MM.1S (cell line): ENCODE data around the gene BPHL.

ENCODE experiments used
- DNase-seq: peaks from one replicate; pipeline ENCODE4 v3.0.0-alpha.2; 2015
- H2AFZ ChIP-seq: fragments of 300-600 bp; sonication (generic); 2 replicates; pipeline ENCODE4 v1.6.0; 2016; ENCODE audit warnings: antibody characterized with exemption, low read length
- H3F3A ChIP-seq: fragments of 300-600 bp; sonication (generic); 2 replicates; pipeline ENCODE4 v1.6.1; 2016; ENCODE audit warnings: mild to moderate bottlenecking, antibody characterized with exemption, low read length, moderate library complexity, mixed read lengths; ENCODE audit not compliant: insufficient read depth
- H3K27ac ChIP-seq: fragments of 300-600 bp; sonication (generic); 2 replicates; pipeline ENCODE4 v1.5.1; 2016; ENCODE audit warnings: mild to moderate bottlenecking, low read length
- H3K27me3 ChIP-seq: fragments of 300-600 bp; sonication (generic); replicated peaks from 2 replicates; pipeline ENCODE4 v1.6.0; 2016; ENCODE audit warnings: low read length; ENCODE audit not compliant: insufficient read depth
- H3K36me3 ChIP-seq: fragments of 300-600 bp; sonication (generic); replicated peaks from 2 replicates; pipeline ENCODE4 v1.6.1; 2016; ENCODE audit warnings: mild to moderate bottlenecking, low read length, mixed read lengths; ENCODE audit not compliant: insufficient read depth
- H3K4me1 ChIP-seq: fragments of 300-600 bp; sonication (generic); 2 replicates; pipeline ENCODE4 v1.6.1; 2016; ENCODE audit warnings: low read length, mixed read lengths
- H3K4me2 ChIP-seq: fragments of 300-600 bp; sonication (generic); 2 replicates; pipeline ENCODE4 v1.6.0; 2016; ENCODE audit warnings: low read depth, low read length
- H3K4me3 ChIP-seq: fragments of 300-600 bp; sonication (generic); 2 replicates; pipeline ENCODE4 v1.5.1; 2016; ENCODE audit warnings: low read length, mixed read lengths
- H3K79me2 ChIP-seq: fragments of 300-600 bp; sonication (generic); 2 replicates; pipeline ENCODE4 v1.6.1; 2016; ENCODE audit warnings: mixed run types, low read length, mixed read lengths
- H3K9ac ChIP-seq: fragments of 300-600 bp; sonication (generic); 2 replicates; pipeline ENCODE4 v1.6.1; 2016; ENCODE audit warnings: low read length, mixed read lengths
- H3K9me2 ChIP-seq: fragments of 300-600 bp; sonication (generic); replicated peaks from 2 replicates; pipeline ENCODE4 v1.6.1; 2016; ENCODE audit warnings: mild to moderate bottlenecking, low read length, mixed read lengths; ENCODE audit not compliant: insufficient read depth
- H3K9me3 ChIP-seq: fragments of 300-600 bp; sonication (generic); replicated peaks from 2 replicates; pipeline ENCODE4 v1.6.1; 2016; ENCODE audit warnings: mild to moderate bottlenecking, low read length, mixed read lengths; ENCODE audit not compliant: insufficient read depth
- H4K20me1 ChIP-seq: fragments of 300-600 bp; sonication (generic); 2 replicates; pipeline ENCODE4 v1.6.1; 2016; ENCODE audit warnings: mild to moderate bottlenecking, low read length, moderate library complexity, mixed read lengths; ENCODE audit not compliant: insufficient read depth
- CTCF ChIP-seq: fragments of 300-600 bp; sonication (generic); IDR thresholded peaks from 2 replicates; pipeline ENCODE4 v1.5.1; 2016; ENCODE audit warnings: antibody characterized with exemption, low read length, mixed read lengths
- EZH2 ChIP-seq: fragments of 300-600 bp; sonication (generic); optimal IDR thresholded peaks from 2 replicates; pipeline ENCODE3; 2017; ENCODE audit warnings: low read depth, mild to moderate bottlenecking, antibody characterized with exemption, low read length, mixed read lengths
- EZH2phosphoT487 ChIP-seq: fragments of 300-600 bp; sonication (generic); IDR thresholded peaks from 2 replicates; pipeline ENCODE4 v1.6.1; 2018; ENCODE audit warnings: antibody characterized with exemption, low read length

BPHL gene

GRCh38 chr6:3073382-3073781 is 45.1 kb upstream of the BPHL start:
- H3K9me2 ChIP-seq: no peaks in the 10 kb centered on the region
- no peak overlapping the region for H3K27ac ChIP-seq
- peaks cover 16% of the 10 kb centered on the region for H3K4me1 ChIP-seq
- H2AFZ ChIP-seq: no peak overlapping the region
- H3K9me3 ChIP-seq: no peaks in the 10 kb centered on the region
- peaks cover 83% of the 10 kb centered on the region for H3K79me2 ChIP-seq
- no peak overlapping the region for H3K4me3 ChIP-seq
- no peak overlapping the region for H3K4me2 ChIP-seq
- peaks cover 9% of the 10 kb centered on the region for H3F3A ChIP-seq
- H4K20me1 ChIP-seq: 0 out of 2 replicates have a peak, but pooled peaks cover 3% of the 10 kb centered on the region
- no peak overlapping the region for H3K9ac ChIP-seq
- no peak for DNase-seq
- peaks cover 5% of the 10 kb centered on the region for H3K36me3 ChIP-seq
- H3K27me3 ChIP-seq: no peaks in the 10 kb centered on the region
- TF ChIP-seq EZH2phosphoT487 (no peak), EZH2 (no peak), CTCF (no peak)

- Histone ChIP-seq H3K4me1 (peaks cover 16% of the 10 kb centered on the region), H4K20me1 (0 out of 2 replicates have a peak, but pooled peaks cover 3% of the 10 kb centered on the region), H3K27ac (no peak overlapping the region), H3K9me3 (no peaks in the 10 kb centered on the region), H3K9me2 (no peaks in the 10 kb centered on the region), H3K9ac (no peak overlapping the region), H3K4me3 (no peak overlapping the region), H3F3A (peaks cover 3% of the 10 kb centered on the region; the same call in 1 of the 2 replicates), H3K4me2 (peak overlapping the region; percentile 26; the same call in 1 of the 2 replicates), H3K27me3 (no peaks in the 10 kb centered on the region), H3K36me3 (peaks cover 7% of the 10 kb centered on the region), H2AFZ (no peak overlapping the region), H3K79me2 (peaks cover 65% of the 10 kb centered on the region)
- DNase-seq: no peak
- TF ChIP-seq EZH2phosphoT487: no peak
- no peak for TF ChIP-seq CTCF
- no peak for TF ChIP-seq EZH2
These were observed 42.8 kb upstream of the BPHL start for GRCh38 chr6:3075772-3076113.

DNA sequence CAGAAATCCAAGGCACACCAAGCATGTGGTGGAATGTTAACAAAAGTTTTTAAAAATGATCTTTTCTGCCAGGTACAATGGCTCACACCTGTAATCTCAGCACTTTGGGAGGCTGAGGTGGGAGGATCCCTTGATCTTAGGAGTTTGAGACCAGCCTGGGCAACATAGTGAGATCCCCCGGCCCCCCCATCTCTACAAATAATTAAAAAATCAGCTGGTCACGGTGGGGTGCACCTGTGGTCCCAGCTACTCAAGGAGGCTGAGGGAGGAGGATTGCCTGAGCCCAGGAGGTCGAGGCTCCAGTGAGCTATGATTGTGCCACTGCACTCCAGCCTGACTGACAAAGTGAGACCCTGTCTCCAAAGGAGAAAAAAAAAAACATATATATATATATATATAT is 42.2 kb upstream of the BPHL start:
- TF ChIP-seq EZH2phosphoT487 (no peak), CTCF (no peak), EZH2 (no peak)

More for the DNA sequence above, 42.2 kb upstream of the BPHL start:
- no peak overlapping the region for H3K4me3 ChIP-seq
- 0 out of 2 replicates have a peak, but pooled peaks cover 3% of the 10 kb centered on the region for H3F3A ChIP-seq
- H3K36me3 ChIP-seq: peaks cover 13% of the 10 kb centered on the region
- no peaks in the 10 kb centered on the region for H3K9me3 ChIP-seq
- 0 out of 2 replicates have a peak, but pooled peaks cover 3% of the 10 kb centered on the region for H4K20me1 ChIP-seq
- no peaks in the 10 kb centered on the region for H3K9me2 ChIP-seq
- H3K27ac ChIP-seq: no peak overlapping the region
- no peak overlapping the region for H2AFZ ChIP-seq
- H3K27me3 ChIP-seq: no peaks in the 10 kb centered on the region
- H3K79me2 ChIP-seq: peaks cover 59% of the 10 kb centered on the region
- no peak overlapping the region for H3K9ac ChIP-seq
- DNase-seq: no peak
- H3K4me1 ChIP-seq: peaks cover 16% of the 10 kb centered on the region
- H3K4me2 ChIP-seq: no peak overlapping the region
